NCI-H2029 treated with DMSO at 0.1 percent for 48 hours (cell line): ENCODE measurements around the gene COL5A1.
"Not testable (repeated sequence)": the region's sequence is repeated elsewhere in the genome, so short reads cannot be mapped to it uniquely, and the experiment has no call there.

Experiments
- DNase-seq: peaks from one replicate; lab custom pipeline; 2025; lab: John Stamatoyannopoulos, UW

The COL5A1 gene

DNA sequence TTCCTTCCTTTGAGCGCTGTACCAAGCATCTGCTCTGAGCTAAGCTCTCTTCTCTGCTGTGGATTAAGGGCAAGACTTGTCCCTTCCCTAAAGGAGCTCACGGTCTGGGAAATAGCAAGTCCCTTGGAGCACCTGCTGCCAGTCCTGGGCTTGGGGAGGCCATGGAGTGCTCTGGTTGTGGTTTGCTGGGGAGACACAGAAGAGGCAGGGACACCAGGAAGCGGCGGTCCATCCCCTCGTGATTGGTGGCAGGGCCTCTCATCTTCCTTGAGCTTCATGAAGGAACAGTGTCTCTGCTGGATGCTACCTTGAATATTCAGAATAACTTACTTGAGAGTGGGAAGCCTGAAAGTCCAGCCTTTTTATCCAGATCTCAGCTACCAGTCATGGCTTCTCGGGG, 35.3 kb downstream of the COL5A1 start:
- DNase-seq: no peak

DNA sequence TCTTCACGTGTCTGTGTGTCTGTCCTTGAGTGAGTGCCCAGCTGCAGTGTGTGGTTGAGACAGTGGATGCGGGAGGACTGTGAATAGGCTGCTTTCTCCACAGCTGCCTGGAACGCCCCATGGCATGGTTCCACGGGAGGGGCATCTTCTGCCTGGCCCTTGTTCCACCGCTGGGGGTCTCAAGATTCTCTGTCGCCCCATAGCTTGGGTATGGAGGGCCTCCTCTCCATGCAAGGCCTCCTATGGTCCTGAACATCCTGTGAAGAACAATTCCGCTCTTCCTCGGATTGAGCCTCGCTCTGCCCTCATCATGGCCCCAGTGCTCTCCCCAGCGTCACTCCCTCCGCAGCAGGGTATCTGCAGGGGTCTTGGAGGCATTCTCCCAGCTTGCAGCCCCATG, 36.1 kb downstream of the COL5A1 start:
- no peak for DNase-seq

- DNase-seq: no peak
These were observed 36.6 kb downstream of the COL5A1 start for GRCh38 chr9:134678206-134678605.

DNA sequence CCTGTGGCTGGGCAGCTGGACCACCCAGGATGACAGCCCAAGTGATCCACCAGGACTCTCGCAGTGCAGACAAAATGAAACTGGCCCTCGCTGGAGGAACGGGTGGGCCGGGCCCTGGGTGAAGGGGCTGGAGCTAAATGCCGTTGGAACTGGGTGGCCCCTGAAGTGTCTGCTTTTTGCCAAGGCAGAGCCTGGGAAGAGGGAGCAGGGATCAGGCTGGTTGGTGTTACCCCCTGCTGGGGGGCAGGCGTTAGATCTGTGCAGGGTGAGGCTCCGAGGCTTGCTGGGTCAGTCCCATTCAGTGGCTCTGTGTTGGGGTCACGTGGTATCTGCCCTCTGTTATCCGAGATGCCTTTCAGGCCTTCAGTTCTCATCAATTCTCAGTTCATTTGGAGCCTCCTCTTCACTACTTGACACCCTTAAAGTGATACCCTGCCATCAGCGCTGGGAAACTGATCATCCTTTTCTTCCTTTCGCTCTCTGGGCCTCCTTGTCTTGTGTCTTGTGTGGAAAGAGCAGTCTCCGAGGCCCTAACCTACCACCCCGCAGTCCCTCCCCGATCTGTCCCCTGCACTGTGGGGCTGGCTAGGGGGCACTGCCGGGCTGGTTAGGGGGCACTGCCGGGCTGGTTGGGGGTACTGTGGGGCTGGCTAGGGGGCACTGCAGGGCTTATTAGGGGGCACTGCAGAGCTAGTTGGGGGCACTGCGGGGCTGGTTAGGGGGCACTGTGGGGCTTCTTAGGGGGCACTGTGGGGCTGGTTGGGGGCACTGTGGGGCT, 37.3 kb downstream of the COL5A1 start:
- no peak for DNase-seq

- no peak for DNase-seq
These were observed 38.2 kb downstream of the COL5A1 start for GRCh38 chr9:134679616-134680392.

DNA sequence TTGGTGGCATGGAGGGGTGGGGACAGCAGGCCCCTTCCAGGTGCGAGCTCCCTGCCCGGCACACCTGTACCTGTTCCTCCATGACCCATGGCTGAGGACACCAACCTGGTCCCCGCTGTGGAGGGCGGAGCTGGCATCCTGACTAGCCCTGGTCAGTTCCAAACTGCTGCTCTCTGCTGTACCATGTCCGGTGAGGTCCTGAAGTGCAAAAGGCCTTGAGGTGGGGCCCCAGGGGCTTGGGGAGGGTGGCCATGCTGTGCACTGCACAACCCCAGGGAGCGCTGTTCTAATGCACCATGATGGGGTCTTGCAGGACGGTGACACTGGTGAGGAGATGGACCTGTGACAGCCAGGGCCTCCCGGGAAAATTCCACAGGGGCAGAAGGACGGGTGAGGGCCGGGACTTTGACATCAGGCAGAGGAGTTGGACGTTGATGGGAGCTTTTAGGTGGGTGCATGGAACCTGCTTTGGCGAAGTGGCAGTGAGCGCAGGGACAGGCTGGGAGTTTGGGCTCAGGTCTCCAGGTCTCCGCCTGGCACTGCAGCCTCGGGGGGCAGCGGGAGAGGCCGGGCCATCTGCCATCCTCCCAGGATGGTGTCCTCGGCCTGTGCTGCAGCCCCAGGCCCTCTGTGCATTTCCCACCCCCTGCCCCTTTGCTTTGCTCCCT, 38.9 kb downstream of the COL5A1 start:
- DNase-seq: no peak

DNA sequence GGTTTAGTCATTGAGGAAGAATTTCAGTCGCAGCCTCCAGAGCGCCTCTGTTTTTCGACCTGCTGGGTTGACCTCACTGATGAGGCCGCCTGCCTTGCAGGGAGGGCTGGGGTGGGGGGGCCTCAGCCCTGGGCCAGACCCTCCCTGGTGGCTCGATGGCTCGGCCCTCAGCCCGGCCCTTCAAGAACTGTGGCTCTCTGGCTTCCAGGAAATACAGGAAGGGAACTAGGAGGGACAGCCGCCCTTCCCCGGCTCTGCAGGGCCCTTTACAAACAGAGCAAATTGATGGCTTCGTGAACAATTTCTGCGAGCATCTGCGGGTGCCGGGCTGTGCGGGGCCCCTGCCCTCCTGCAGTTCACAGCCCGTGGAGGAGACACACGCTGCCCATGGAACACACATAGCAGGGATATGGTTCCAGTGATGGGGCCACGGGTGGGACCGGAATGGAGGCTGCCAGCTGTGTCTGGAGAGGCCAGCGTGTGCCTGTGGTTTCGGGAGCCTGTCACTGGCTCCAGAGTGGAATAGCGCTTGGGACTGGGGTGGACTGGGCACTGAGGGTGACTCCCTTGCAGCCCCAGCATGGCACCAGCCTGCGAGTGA, 39.6 kb downstream of the COL5A1 start:
- DNase-seq: no peak

GRCh38 chr9:134682026-134682425, 40.4 kb downstream of the COL5A1 start:
- no peak for DNase-seq

DNA sequence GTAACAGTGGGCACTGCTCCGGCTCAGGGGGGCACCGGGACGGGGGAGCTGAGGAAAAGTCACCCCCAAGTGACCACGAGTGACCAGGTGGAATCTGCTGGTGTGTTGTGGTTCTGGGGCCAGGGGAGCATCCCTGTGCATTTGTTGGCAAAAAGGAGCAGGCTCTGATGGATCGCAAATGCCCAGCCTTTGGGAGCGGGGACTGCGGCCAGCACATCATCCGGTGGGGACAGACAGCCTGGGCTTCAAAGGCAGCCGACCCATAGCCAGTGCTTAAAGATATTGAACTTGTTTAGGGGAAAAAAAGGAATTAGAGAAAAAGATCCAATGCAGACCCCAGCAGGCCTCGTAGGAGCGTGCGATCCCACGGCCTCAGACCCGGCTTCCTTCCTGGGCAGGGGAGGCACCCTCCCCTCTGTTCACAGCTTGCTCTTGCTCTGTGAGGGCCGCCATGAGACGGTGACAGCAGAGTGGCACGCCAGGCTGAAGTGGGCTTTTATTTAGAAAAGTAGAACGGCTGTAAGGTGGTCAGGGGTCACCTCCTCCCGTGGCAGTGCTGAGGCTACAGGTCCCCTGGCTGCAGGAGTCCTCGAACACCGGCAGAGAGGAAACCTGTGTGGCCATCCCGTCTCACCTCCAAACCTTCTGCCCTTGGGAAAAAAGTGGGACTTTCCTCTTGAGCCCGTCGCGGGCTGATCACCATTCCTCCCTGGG, 41.2 kb downstream of the COL5A1 start:
- DNase-seq: no peak

DNA sequence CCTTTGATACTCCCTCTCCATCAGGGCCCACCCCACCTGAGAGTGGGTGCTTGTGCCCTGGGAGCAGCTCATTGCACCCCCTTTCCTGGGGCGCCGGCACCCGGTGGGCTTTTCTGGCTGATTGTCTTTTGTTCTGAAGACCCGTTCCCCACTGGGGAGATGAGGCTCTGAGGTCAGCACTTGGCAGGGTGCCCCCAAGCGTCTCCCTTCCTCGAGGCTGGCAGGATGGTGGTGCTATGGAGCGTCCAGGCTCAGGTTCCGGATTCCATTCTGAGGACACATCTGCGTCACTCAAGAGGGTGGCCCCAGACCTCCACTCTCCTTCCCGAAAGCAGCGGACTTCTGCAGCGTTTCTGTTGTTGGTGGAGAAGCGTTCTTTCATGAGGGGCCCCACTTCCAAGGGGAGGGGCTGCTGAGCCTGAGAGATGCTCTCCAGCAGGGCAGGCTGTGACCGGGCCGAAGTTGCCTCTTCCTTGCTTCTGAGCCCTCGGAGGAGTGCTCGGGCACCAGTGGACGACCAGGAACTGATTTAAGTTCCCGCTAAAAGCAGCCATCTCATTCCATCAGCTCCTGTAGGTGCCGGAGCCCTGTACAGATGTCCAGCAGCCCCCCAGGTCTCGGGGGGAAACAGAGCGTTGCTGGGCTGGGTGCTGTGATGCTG, 42.2 kb downstream of the COL5A1 start:
- DNase-seq: no peak

- no peak for DNase-seq
These were observed 42.7 kb downstream of the COL5A1 start for GRCh38 chr9:134684375-134684723.

GRCh38 chr9:134684941-134685340, 43.3 kb downstream of the COL5A1 start:
- DNase-seq: not testable (repeated sequence)

GRCh38 chr9:134685784-134686183, 44.2 kb downstream of the COL5A1 start:
- no peak for DNase-seq

- no peak for DNase-seq
These were observed 45.3 kb downstream of the COL5A1 start for GRCh38 chr9:134686896-134687295.

- DNase-seq: no peak
These were observed 46.0 kb downstream of the COL5A1 start for GRCh38 chr9:134687556-134687955.

DNA sequence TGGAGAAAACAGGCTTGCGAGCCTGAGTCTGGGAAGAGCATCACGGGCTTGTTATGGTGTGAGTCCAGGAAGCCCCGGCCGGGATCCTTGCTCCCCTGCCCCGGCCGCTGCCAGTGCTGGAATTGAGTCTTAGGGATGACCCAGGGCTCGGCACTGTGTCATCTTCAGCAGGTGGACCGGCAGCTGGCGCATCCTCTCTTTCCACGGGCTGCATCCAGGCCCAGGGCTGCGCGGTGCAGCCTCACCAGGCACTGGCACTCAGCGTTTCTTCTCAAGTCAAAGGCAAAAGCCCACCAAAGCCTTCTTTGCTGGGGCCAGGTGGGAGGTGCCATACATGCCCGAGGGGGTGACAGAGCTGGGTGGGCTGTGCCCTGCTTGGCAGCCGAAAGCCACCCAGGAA, 46.6 kb downstream of the COL5A1 start:
- DNase-seq: no peak

GRCh38 chr9:134688661-134689320, 47.2 kb downstream of the COL5A1 start:
- DNase-seq: no peak

- DNase-seq: no peak
These were observed 47.9 kb downstream of the COL5A1 start for GRCh38 chr9:134689321-134690181.

- no peak for DNase-seq
These were observed 48.7 kb downstream of the COL5A1 start for GRCh38 chr9:134690301-134690751.
